Measurements from ENCODE around the gene LHPP. TPM values are rescaled to one million over a fixed set of nuclear protein-coding genes. Genes with fewer than 3 reads are reported as not detected.
A peak's percentile ranks its signal among the peaks of the same experiment; 100 is the strongest.

LHPP gene
- total RNA-seq, 2 donors from 2014 or later, result 4.9 to 9.9 TPM

DNA sequence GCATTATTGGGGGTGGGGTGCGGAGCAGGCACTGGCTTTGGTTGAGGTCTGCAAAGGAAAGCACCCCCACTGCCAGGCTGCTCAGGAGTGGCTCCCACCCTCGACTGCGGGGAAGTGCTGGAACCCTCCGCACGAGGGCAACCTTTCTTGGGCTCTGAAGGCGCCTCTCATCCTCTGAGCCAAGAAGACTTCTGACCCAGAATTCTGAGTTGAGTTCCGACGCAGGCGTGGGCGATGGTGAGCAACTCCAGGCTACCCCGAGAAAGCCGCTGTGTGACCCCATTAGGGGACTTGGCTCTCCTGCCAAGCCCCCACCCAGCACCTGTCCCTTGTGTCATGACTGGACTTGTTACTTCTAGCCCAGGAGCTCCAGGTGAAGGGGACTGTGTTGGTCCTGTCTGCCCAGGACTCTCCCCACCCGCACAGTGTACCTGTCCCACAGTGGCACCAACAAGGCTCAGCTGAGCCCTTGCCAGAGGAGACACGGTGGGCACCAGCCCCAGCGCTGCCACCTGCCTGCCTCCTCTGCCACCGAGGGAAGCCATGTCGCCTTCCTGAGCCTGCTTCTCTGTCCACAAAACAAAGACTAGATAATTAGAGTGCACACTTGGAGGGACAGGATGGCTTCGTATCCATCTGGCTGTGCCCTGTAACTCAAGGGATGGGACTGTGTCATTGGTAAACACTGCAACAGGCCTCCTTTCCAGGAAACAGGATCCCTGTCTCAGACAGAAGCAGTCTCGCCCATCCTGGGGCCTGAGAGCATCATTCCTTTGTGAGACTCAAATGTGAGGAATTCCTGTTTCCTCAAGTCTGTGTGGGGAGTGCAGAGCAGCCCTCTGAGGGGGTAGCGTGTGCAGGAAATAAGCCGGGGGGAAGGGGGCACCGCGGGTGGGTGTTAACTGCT lies 128.8 kb downstream of the LHPP start:
- Histone ChIP-seq H3K27me3 (no peaks in the 10 kb centered on the region), H3K9me3 (no peaks in the 10 kb centered on the region), H3K27ac (peak overlapping the region in 2 of 4 donors; percentile 24 to 49), H3K4me1 (peaks cover 22% of the 10 kb centered on the region), H3K36me3 (replicated peaks in 1 of 2; ENCODE audit: insufficient read depth in 1 of 2, low read depth in 2 of 2) (no peaks in the 10 kb centered on the region), H3K4me3 (no peak overlapping the region)
- 85 to 93% methylated on average over 19 to 23 of the region's 23 CpGs for WGBS, 2 donors
- intact Hi-C loops (cut with DNase I), result no loop called here
- no peak for ATAC-seq
- DNase-seq, result no peak
- TF ChIP-seq, protein P1, sequence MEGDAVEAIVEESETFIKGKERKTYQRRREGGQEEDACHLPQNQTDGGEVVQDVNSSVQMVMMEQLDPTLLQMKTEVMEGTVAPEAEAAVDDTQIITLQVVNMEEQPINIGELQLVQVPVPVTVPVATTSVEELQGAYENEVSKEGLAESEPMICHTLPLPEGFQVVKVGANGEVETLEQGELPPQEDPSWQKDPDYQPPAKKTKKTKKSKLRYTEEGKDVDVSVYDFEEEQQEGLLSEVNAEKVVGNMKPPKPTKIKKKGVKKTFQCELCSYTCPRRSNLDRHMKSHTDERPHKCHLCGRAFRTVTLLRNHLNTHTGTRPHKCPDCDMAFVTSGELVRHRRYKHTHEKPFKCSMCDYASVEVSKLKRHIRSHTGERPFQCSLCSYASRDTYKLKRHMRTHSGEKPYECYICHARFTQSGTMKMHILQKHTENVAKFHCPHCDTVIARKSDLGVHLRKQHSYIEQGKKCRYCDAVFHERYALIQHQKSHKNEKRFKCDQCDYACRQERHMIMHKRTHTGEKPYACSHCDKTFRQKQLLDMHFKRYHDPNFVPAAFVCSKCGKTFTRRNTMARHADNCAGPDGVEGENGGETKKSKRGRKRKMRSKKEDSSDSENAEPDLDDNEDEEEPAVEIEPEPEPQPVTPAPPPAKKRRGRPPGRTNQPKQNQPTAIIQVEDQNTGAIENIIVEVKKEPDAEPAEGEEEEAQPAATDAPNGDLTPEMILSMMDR (IDR thresholded peaks at IDR 0.05), result no peak
- TF ChIP-seq POLR2A (IDR thresholded peaks at IDR 0.05), result no peak

GRCh38 chr10:124591123-124591495 lies 129.5 kb downstream of the LHPP start:
- 72 to 96% methylated on average over 3 to 5 of the region's 5 CpGs for WGBS, 2 donors

DNA sequence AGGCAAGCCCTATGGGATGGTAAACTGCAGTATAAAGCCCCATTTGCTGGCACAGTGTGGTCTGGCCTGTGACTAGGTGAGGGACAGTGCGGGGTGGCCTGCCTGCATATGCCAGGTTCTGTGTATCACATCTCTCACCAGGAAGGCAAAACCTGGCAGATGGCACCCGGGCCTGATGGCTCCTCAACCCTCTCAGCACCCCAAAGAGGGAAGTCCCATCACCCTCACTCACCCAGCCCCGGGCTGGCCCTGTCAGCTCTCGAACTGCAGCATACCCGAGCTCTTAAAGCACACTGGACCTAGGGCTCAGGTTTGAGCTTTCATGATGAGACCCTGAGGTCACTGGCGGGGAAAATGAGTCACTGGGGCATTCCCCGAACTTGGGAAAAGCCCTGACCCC lies 130.5 kb downstream of the LHPP start:
- TF ChIP-seq POLR2A (IDR thresholded peaks at IDR 0.05), result no peak
- DNase-seq (no peak), ATAC-seq (no peak)
- no peaks in the 10 kb centered on the region for H3K9me3 ChIP-seq
- no peak overlapping the region for H3K4me3 ChIP-seq
- peaks cover 27% of the 10 kb centered on the region for H3K4me1 ChIP-seq
- no peaks in the 10 kb centered on the region for H3K27me3 ChIP-seq
- WGBS, 2 donors, result 91 to 95% methylated on average over 2 to 7 of the region's 7 CpGs
- H3K36me3 ChIP-seq (replicated peaks in 1 of 2; ENCODE audit: insufficient read depth in 1 of 2, low read depth in 2 of 2), result no peaks in the 10 kb centered on the region
- intact Hi-C loops (cut with DNase I), result no loop called here
- H3K27ac ChIP-seq, result no peak overlapping the region

More at GRCh38 chr10:124591123-124591495, 129.5 kb downstream of the LHPP start:
- peaks cover 22% of the 10 kb centered on the region for H3K4me1 ChIP-seq
- H3K27me3 ChIP-seq, result no peaks in the 10 kb centered on the region
- no peak for TF ChIP-seq POLR2A (IDR thresholded peaks at IDR 0.05)
- TF ChIP-seq, protein P1 (IDR thresholded peaks at IDR 0.05), result no peak
- ATAC-seq, result no peak
- H3K9me3 ChIP-seq, result no peaks in the 10 kb centered on the region
- H3K36me3 ChIP-seq (replicated peaks in 1 of 2; ENCODE audit: insufficient read depth in 1 of 2, low read depth in 2 of 2), result no peaks in the 10 kb centered on the region
- H3K4me3 ChIP-seq, result no peak overlapping the region
- no peak overlapping the region for H3K27ac ChIP-seq
- intact Hi-C loops (cut with DNase I), result no loop called here
- no peak for DNase-seq

DNA sequence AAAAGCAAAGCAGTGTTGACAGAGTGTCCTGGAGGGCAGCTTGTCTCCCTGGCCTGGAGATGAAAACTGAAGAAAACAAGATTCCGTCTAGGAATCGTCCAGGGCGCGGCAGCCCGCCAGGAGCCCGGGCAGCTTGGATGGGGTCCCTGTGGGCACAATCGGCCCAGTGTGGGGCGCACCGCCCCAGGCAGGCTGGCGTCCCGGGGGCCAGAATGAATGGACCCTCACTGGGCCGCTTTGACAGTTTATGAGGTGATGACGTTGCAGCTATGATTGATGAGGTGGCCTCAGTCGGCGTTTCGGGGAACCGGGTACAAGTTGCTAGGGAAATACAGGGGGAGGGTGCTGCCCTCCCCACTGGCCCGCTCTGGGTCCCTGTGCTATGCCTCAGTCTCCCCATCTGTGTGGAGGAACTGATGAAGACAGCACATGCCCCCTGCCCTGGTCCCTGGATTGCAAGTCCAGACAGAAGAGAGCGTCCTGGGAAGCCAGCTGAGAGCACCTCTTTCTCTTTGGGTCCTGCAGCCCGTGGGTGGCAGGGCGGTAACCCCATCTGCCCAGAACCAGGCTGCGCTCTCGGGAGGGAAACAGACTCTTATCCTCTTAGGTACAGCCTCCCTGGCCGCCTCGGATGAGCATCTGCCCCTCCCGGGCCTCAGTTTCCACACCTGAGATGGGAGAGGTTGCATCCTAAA lies 131.3 kb downstream of the LHPP start:
- 88 to 95% methylated on average over 26 of the region's 26 CpGs for WGBS, 2 donors
- no peaks in the 10 kb centered on the region for H3K36me3 ChIP-seq (replicated peaks in 1 of 2; ENCODE audit: insufficient read depth in 1 of 2, low read depth in 2 of 2)
- no peak overlapping the region for H3K27ac ChIP-seq
- TF ChIP-seq, protein P1 (IDR thresholded peaks at IDR 0.05), result no peak
- no peak for TF ChIP-seq POLR2A (IDR thresholded peaks at IDR 0.05)
- no peaks in the 10 kb centered on the region for H3K9me3 ChIP-seq
- ATAC-seq (no peak), DNase-seq (no peak)
- H3K4me1 ChIP-seq, result peaks cover 30% of the 10 kb centered on the region
- intact Hi-C loops (cut with DNase I), result no loop called here
- H3K4me3 ChIP-seq, result no peak overlapping the region
- H3K27me3 ChIP-seq, result no peaks in the 10 kb centered on the region

DNA sequence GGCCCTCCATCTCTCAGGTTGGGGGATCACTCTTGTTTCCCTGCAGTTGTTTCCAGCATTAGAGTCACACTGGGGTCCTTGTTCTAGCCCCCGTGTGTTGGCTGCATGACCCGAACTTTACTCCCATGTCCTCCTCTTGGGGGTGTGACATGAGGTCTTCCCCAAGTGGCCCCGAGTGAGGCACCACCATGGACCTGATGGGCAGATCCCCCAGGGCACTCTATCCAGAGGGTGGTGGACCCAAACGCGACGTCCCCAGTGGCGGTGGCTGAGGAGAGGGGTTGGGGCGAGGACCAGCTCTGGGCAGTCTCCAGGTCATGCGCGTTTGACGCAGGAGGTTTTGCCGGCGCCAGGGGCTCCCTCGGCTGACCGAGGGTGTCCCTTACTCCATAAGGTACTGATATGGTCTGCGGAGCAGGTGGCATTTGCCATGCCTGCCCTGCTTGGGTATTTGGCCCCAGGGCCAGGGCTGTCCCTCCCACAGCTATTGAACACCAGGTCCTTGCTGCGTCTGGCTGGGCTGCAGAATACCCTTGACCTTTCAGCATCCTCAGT lies 131.9 kb downstream of the LHPP start:
- Histone ChIP-seq H3K4me1 (peaks cover 27% of the 10 kb centered on the region), H3K4me3 (no peak overlapping the region), H3K9me3 (no peaks in the 10 kb centered on the region), H3K27ac (no peak overlapping the region), H3K27me3 (no peaks in the 10 kb centered on the region), H3K36me3 (replicated peaks in 1 of 2; ENCODE audit: insufficient read depth in 1 of 2, low read depth in 2 of 2) (no peaks in the 10 kb centered on the region)
- DNase-seq (no peak), ATAC-seq (no peak)
- TF ChIP-seq POLR2A (IDR thresholded peaks at IDR 0.05), result no peak
- TF ChIP-seq, protein P1 (IDR thresholded peaks at IDR 0.05), result no peak
- 83 to 95% methylated on average over 2 to 13 of the region's 17 CpGs for WGBS, 2 donors
- intact Hi-C loops (cut with DNase I), result no loop called here
